ENCODE data around the gene MRPL36. TPM values are rescaled to one million over a fixed set of nuclear protein-coding genes. Genes with fewer than 3 reads are reported as not detected.
"Not testable (repeated sequence)": the region's sequence is repeated elsewhere in the genome, so short reads cannot be mapped to it uniquely, and the experiment has no call there.

The MRPL36 gene
- total RNA-seq, 2 donors from 2014 or later: 47.9 to 66.3 TPM

DNA sequence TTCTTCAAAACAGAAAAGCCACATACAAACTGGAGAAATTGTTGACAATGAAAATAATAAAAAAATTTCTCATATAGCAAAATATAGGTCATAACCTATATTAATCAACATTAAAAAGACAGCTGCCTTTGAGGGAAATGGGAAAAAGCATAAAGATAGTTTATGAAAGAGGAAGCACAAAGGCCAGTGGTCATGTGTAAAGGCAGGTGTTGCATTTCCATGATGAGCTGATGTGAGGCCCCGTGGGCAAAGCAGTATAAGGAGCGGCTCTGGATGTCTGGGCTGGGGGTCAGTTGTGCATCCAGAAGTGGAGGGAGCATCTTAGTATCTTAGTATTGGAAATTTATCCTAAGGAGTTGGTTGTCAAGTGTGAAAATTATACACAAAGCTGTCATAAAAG, 19.8 kb upstream of the MRPL36 start:
- Histone ChIP-seq H3K4me3 (no peak overlapping the region), H3K27me3 (replicated peaks; ENCODE audit: insufficient read depth) (no peaks in the 10 kb centered on the region), H3K9me3 (no peaks in the 10 kb centered on the region), H3K27ac (no peak overlapping the region), H3K4me1 (replicated peaks) (no peaks in the 10 kb centered on the region), H3K36me3 (peaks cover 7 to 8% of the 10 kb centered on the region in 2 donors)
- no peak for DNase-seq (ENCODE audit: low spot score)
- WGBS: 70% methylated on average over 2 of the region's 2 CpGs
- TF ChIP-seq POLR2AphosphoS5 (IDR thresholded peaks at IDR 0.05): no peak
- TF ChIP-seq POLR2A (IDR thresholded peaks at IDR 0.05): no peak
- TF ChIP-seq, protein P1, sequence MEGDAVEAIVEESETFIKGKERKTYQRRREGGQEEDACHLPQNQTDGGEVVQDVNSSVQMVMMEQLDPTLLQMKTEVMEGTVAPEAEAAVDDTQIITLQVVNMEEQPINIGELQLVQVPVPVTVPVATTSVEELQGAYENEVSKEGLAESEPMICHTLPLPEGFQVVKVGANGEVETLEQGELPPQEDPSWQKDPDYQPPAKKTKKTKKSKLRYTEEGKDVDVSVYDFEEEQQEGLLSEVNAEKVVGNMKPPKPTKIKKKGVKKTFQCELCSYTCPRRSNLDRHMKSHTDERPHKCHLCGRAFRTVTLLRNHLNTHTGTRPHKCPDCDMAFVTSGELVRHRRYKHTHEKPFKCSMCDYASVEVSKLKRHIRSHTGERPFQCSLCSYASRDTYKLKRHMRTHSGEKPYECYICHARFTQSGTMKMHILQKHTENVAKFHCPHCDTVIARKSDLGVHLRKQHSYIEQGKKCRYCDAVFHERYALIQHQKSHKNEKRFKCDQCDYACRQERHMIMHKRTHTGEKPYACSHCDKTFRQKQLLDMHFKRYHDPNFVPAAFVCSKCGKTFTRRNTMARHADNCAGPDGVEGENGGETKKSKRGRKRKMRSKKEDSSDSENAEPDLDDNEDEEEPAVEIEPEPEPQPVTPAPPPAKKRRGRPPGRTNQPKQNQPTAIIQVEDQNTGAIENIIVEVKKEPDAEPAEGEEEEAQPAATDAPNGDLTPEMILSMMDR (IDR thresholded peaks at IDR 0.05): no peak
- intact Hi-C loops (cut with DNase I): no loop called here

DNA sequence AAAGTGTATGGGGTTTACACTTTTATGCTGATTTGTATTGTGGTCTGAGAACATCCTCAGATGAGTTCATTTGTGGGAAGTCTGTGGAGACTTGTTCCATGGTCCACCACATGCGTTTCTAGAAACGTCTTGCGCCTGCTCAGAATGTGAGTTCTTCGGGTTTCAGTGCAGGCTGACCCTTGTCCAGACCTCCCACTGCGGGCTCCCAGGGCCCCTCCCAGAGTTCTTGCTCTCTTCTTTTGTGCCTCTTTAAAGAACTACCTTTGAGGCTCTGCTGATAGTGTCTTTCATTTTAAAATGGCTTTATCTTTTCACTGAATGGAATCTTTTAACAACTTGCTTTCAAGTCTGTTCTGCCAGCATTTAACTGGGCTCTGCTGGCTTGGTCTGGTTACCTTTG, 19.1 kb upstream of the MRPL36 start:
- TF ChIP-seq, protein P1 (IDR thresholded peaks at IDR 0.05): no peak
- TF ChIP-seq POLR2A (IDR thresholded peaks at IDR 0.05) (no peak), POLR2AphosphoS5 (IDR thresholded peaks at IDR 0.05) (no peak)
- no peak overlapping the region for H3K27ac ChIP-seq
- peaks cover 7 to 11% of the 10 kb centered on the region in 2 donors for H3K36me3 ChIP-seq
- H3K27me3 ChIP-seq (replicated peaks; ENCODE audit: insufficient read depth): no peaks in the 10 kb centered on the region
- no peaks in the 10 kb centered on the region for H3K4me1 ChIP-seq (replicated peaks)
- intact Hi-C loops (cut with DNase I): no loop called here
- WGBS: 93% methylated on average over 5 of the region's 5 CpGs
- DNase-seq (ENCODE audit: low spot score): no peak
- no peaks in the 10 kb centered on the region for H3K9me3 ChIP-seq
- no peak overlapping the region for H3K4me3 ChIP-seq

DNA sequence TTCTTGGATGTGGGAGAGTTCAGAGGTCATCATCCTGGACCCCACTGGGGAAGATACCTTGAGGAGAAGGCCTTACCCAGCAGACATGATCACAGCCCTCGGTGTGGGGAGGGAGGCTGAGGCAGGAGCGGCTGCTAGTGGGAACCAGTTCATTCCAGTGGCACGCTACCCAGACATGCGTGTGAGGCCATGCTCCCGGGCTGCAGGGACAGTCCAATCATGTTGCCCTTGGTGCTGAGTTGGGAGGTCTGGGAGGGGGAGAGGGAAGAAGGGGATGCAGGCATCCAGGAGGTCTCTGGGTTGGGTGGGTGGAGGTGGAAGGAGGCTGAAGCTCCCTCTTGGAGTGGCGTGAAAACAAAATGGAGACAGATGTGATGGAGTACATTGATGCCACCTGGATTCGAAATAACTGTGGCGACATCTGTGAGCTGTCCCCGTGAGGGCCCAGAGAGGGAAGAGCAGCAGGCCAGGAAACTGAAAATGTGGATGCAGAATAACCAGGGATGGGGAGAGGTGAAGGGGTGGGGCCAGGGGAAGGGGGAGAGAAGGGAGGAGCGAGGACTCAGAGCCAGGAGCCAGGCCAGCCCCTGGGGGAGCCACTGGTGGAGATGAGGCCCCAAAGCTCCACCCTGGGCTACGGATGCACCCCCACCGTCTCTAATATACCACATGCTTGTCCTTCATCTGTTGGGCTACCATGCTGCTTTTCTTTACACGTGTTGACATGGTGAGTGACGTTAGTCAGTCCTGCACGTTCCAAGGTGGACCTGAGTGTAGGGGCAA, 17.8 kb upstream of the MRPL36 start:
- TF ChIP-seq POLR2AphosphoS5 (IDR thresholded peaks at IDR 0.05) (no peak), POLR2A (IDR thresholded peaks at IDR 0.05) (no peak)
- TF ChIP-seq, protein P1 (IDR thresholded peaks at IDR 0.05): no peak
- Histone ChIP-seq H3K4me1 (replicated peaks) (no peaks in the 10 kb centered on the region), H3K27me3 (replicated peaks; ENCODE audit: insufficient read depth) (no peaks in the 10 kb centered on the region), H3K27ac (no peak overlapping the region), H3K4me3 (no peak overlapping the region), H3K9me3 (no peaks in the 10 kb centered on the region), H3K36me3 (peaks cover 7 to 11% of the 10 kb centered on the region in 2 donors)
- 90% methylated on average over 15 of the region's 15 CpGs for WGBS
- intact Hi-C loops (cut with DNase I): no loop called here
- no peak for DNase-seq (ENCODE audit: low spot score)

DNA sequence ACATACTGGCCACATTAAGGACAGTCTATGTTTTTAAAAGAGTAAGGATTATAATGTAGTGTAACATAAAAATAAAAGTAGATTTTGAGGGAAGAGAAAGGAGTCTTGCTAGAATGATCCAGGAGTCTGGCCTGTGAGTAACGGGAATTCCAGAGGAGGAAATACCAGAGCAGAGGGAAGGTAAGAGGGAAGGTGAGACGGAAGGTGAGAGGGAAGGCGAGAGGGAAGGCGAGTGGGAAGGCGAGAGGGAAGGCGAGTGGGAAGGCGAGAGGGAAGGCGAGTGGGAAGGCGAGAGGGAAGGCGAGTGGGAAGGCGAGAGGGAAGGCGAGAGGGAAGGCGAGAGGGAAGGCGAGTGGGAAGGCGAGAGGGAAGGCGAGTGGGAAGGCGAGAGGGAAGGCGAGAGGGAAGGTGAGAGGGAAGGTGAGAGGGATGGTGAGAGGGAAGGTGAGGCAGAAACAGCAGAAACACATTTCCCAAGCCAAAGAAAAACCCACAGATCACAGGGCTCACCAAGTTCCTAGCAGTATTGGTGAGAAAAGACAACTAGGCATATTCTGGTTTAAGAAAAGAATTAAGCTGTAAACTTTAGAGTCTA, 17.0 kb upstream of the MRPL36 start:
- DNase-seq (ENCODE audit: low spot score); H3K9me3 ChIP-seq; H3K27me3 ChIP-seq (replicated peaks; ENCODE audit: insufficient read depth); H3K4me3 ChIP-seq; H3K4me1 ChIP-seq (replicated peaks); H3K27ac ChIP-seq; intact Hi-C loops (cut with DNase I): not testable (repeated sequence)
- WGBS: 94% methylated on average over 18 of the region's 18 CpGs
- H3K36me3 ChIP-seq: peaks cover 7 to 11% of the 10 kb centered on the region in 2 donors

DNA sequence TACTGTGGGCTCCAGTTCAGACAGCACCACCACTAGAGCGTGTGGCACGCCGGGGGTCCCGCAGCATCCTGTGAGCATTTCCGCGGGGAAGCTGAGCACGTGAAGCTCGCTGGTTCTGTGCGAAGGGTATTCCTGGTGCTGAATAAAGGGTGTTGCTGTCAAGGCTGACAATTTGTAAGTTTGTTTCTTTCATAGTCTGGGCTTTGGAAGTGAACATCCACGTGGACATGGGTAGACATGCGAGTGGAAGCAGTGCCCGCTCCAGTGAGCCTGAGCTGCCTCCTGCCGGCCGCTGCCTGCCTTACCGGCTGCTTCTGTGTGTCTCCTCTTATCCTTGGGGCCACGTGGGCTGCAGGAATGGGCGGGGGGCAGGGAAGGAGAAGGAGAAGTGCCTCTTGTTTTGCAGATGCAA, 16.2 kb upstream of the MRPL36 start:
- intact Hi-C loops (cut with DNase I): no loop called here

More for the DNA sequence above, 16.2 kb upstream of the MRPL36 start:
- peaks cover 7 to 11% of the 10 kb centered on the region in 2 donors for H3K36me3 ChIP-seq
- no peaks in the 10 kb centered on the region for H3K27me3 ChIP-seq (replicated peaks; ENCODE audit: insufficient read depth)
- H3K9me3 ChIP-seq: no peaks in the 10 kb centered on the region
- TF ChIP-seq POLR2AphosphoS5 (IDR thresholded peaks at IDR 0.05): no peak
- TF ChIP-seq, protein P1 (IDR thresholded peaks at IDR 0.05): no peak
- no peak for TF ChIP-seq POLR2A (IDR thresholded peaks at IDR 0.05)
- DNase-seq (ENCODE audit: low spot score): no peak
- no peaks in the 10 kb centered on the region for H3K4me1 ChIP-seq (replicated peaks)
- no peak overlapping the region for H3K27ac ChIP-seq
- H3K4me3 ChIP-seq: no peak overlapping the region
- 88% methylated on average over 17 of the region's 17 CpGs for WGBS
